HEK293 (cell line): Measurements from ENCODE around the gene MAP3K13.

Experiments used
- CTCF ChIP-seq: fragments of 450-650 bp; formaldehyde crosslinking; IDR thresholded peaks from 2 replicates; pipeline ENCODE4 v1.5.1; 2016; ENCODE audit warnings: missing biosample characterization, missing genetic modification characterization
- HOXC10 ChIP-seq: sonication (generic); formaldehyde crosslinking; IDR thresholded peaks from 2 replicates; pipeline ENCODE4 v1.8.1; 2023; ENCODE audit warnings: mild to moderate bottlenecking, missing genetic modification reagents
- PBX3 ChIP-seq: sonication (generic); formaldehyde crosslinking; IDR thresholded peaks from 2 replicates; pipeline ENCODE4 v1.8.1; 2022; ENCODE audit warnings: mild to moderate bottlenecking, moderate library complexity, missing genetic modification reagents
- SP2 ChIP-seq: fragments of 450-650 bp; formaldehyde crosslinking; IDR thresholded peaks from 2 replicates; pipeline ENCODE4 v1.5.1; 2016; ENCODE audit warnings: missing biosample characterization, missing genetic modification characterization
- TCF7L2 ChIP-seq: IDR thresholded peaks from 2 replicates; pipeline ENCODE4 v1.6.1; 2011; ENCODE audit warnings: low read depth, mild to moderate bottlenecking, inconsistent platforms, low read length, moderate library complexity, borderline replicate concordance
- ZBTB48 ChIP-seq: fragments of 450-650 bp; formaldehyde crosslinking; IDR thresholded peaks from 2 replicates; pipeline ENCODE4 v1.5.1; 2016; ENCODE audit warnings: missing biosample characterization, missing genetic modification characterization
- ZFP3 ChIP-seq: fragments of 450-650 bp; formaldehyde crosslinking; IDR thresholded peaks from 2 replicates; pipeline ENCODE4 v1.5.1; 2016; ENCODE audit warnings: low read depth, missing biosample characterization, missing genetic modification characterization
- ZNF138 ChIP-seq: fragments of 450-650 bp; formaldehyde crosslinking; IDR thresholded peaks from 2 replicates; pipeline ENCODE4 v1.5.1; 2016; ENCODE audit warnings: missing biosample characterization, missing genetic modification characterization, borderline replicate concordance
- ZNF621 ChIP-seq: fragments of 450-650 bp; formaldehyde crosslinking; IDR thresholded peaks from 2 replicates; pipeline ENCODE4 v1.5.1; 2017; ENCODE audit warnings: missing biosample characterization, missing genetic modification characterization
- ZNF639 ChIP-seq: fragments of 450-650 bp; formaldehyde crosslinking; IDR thresholded peaks from 2 replicates; pipeline ENCODE4 v1.5.1; 2016; ENCODE audit warnings: missing biosample characterization, missing genetic modification characterization
- ZNF707 ChIP-seq: fragments of 450-650 bp; formaldehyde crosslinking; IDR thresholded peaks from 2 replicates; pipeline ENCODE4 v1.5.1; 2016; ENCODE audit warnings: missing biosample characterization, missing genetic modification characterization
- ZNF830 ChIP-seq: fragments of 450-650 bp; IDR thresholded peaks from 2 replicates; pipeline ENCODE4 v1.5.0; 2018; ENCODE audit warnings: missing biosample characterization, missing genetic modification characterization, low read depth, mild to moderate bottlenecking, moderate library complexity
- TF ChIP-seq, protein P1 (sequence below): fragments of 450-650 bp; IDR thresholded peaks from 2 replicates; pipeline ENCODE4 v1.5.1; 2018; ENCODE audit warnings: missing biosample characterization, missing genetic modification characterization
- TF ChIP-seq, protein P2 (sequence below): fragments of 450-650 bp; formaldehyde crosslinking; IDR thresholded peaks from 2 replicates; pipeline ENCODE4 v1.5.1; 2016; ENCODE audit warnings: missing biosample characterization, missing genetic modification characterization

- no peak for TF ChIP-seq ZNF830 (tag by site-specific recombination)
- no peak for TF ChIP-seq HOXC10
- peak; percentile 30 for TF ChIP-seq SP2 (tag by site-specific recombination)
- no peak for TF ChIP-seq CTCF (tag by site-specific recombination)
- TF ChIP-seq ZNF639 (tag by site-specific recombination): peak; percentile 86
- TF ChIP-seq ZNF621: no peak
- peak; percentile 50; the same call in 1 of the 2 replicates for TF ChIP-seq TCF7L2
- TF ChIP-seq ZNF138: no peak
- TF ChIP-seq, protein P1, sequence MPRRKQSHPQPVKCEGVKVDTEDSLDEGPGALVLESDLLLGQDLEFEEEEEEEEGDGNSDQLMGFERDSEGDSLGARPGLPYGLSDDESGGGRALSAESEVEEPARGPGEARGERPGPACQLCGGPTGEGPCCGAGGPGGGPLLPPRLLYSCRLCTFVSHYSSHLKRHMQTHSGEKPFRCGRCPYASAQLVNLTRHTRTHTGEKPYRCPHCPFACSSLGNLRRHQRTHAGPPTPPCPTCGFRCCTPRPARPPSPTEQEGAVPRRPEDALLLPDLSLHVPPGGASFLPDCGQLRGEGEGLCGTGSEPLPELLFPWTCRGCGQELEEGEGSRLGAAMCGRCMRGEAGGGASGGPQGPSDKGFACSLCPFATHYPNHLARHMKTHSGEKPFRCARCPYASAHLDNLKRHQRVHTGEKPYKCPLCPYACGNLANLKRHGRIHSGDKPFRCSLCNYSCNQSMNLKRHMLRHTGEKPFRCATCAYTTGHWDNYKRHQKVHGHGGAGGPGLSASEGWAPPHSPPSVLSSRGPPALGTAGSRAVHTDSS: no peak
- no peak for TF ChIP-seq ZFP3 (tag by site-specific recombination)
- TF ChIP-seq, protein P2, sequence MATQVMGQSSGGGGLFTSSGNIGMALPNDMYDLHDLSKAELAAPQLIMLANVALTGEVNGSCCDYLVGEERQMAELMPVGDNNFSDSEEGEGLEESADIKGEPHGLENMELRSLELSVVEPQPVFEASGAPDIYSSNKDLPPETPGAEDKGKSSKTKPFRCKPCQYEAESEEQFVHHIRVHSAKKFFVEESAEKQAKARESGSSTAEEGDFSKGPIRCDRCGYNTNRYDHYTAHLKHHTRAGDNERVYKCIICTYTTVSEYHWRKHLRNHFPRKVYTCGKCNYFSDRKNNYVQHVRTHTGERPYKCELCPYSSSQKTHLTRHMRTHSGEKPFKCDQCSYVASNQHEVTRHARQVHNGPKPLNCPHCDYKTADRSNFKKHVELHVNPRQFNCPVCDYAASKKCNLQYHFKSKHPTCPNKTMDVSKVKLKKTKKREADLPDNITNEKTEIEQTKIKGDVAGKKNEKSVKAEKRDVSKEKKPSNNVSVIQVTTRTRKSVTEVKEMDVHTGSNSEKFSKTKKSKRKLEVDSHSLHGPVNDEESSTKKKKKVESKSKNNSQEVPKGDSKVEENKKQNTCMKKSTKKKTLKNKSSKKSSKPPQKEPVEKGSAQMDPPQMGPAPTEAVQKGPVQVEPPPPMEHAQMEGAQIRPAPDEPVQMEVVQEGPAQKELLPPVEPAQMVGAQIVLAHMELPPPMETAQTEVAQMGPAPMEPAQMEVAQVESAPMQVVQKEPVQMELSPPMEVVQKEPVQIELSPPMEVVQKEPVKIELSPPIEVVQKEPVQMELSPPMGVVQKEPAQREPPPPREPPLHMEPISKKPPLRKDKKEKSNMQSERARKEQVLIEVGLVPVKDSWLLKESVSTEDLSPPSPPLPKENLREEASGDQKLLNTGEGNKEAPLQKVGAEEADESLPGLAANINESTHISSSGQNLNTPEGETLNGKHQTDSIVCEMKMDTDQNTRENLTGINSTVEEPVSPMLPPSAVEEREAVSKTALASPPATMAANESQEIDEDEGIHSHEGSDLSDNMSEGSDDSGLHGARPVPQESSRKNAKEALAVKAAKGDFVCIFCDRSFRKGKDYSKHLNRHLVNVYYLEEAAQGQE: no peak
- no peak for TF ChIP-seq ZNF707 (tag by site-specific recombination)
- TF ChIP-seq PBX3 (CRISPR knock-in tag): no peak
- no peak for TF ChIP-seq ZBTB48
These were observed 174.5 kb downstream of the MAP3K13 start for GRCh38 chr3:185537369-185537970.
